ENCODE measurements around the gene FARS2. TPM values are rescaled to one million over a fixed set of nuclear protein-coding genes. Genes with fewer than 3 reads are reported as not detected.

FARS2 gene
- total and polyA plus RNA-seq, 2 of the 13 experiments (the other 11 are each of a cell fraction or from before 2014, with no cell fraction given) = 15.4 to 26.0 TPM

GRCh38 chr6:5285526-5285925 is 24.2 kb downstream of the FARS2 start:
- no peak overlapping the region for H3K4me3 ChIP-seq (replicated peaks in 1 of 3; ENCODE audit: insufficient read depth in 1 of 3, low read depth in 2 of 3, low read length in 3 of 3)
- ATAC-seq (no peak), FAIRE-seq (no peak), DNase-seq (ENCODE audit: low spot score) (no peak)
- BruUV-seq (replicated peaks) = no TSS peak
- in situ Hi-C loops (cut with HindIII; ENCODE audit: extremely low pct_ligation_motif_present, low pct_unique_long_range_greater_than_20kb) (no loop called here), intact Hi-C loops (cut with micrococcal nuclease; ENCODE audit: unreplicated experiment) (no loop called here)
- WGBS (ENCODE audit: low lambda C conversion rate) = 91% methylated on average over 5 of the region's 5 CpGs
- CTCF ChIA-PET (ENCODE audit: low intra/inter-chr PET ratio, low total read pairs) = no interaction called here
- H2AFZ ChIP-seq (ENCODE audit: low read length) = no peak overlapping the region
- peaks cover 6% of the 10 kb centered on the region for H3K4me1 ChIP-seq (ENCODE audit: insufficient read depth, low read length)
- no peaks in the 10 kb centered on the region for H4K20me1 ChIP-seq (ENCODE audit: insufficient read depth, low read length)
- H3K4me2 ChIP-seq (ENCODE audit: low read depth, low read length) = no peak overlapping the region
- POLR2A ChIA-PET = no interaction called here
- H3K27ac ChIP-seq (ENCODE audit: extremely low read length, insufficient read depth, low read length) = no peak overlapping the region
- H3K79me2 ChIP-seq (ENCODE audit: insufficient read depth, low read length) = peaks cover 5% of the 10 kb centered on the region
- H3K9ac ChIP-seq (ENCODE audit: insufficient read depth, low read depth, low read length) = no peak overlapping the region
- TF ChIP-seq ZC3H13 (CRISPR knock-in tag; IDR thresholded peaks at IDR 0.05) (no peak), HDAC1 (CRISPR knock-in tag; IDR thresholded peaks at IDR 0.05) (no peak), NAIF1 (CRISPR knock-in tag; IDR thresholded peaks at IDR 0.05; ENCODE audit: borderline replicate concordance) (no peak), HNRNPK (IDR thresholded peaks at IDR 0.05; ENCODE audit: low read depth, low read length, poor library complexity, severe bottlenecking) (no peak), ADNP (CRISPR knock-in tag; IDR thresholded peaks at IDR 0.05) (no peak), YEATS4 (CRISPR knock-in tag; IDR thresholded peaks at IDR 0.05; ENCODE audit: borderline replicate concordance) (no peak), ZNF577 (CRISPR knock-in tag; IDR thresholded peaks at IDR 0.05; ENCODE audit: borderline replicate concordance, low read depth) (no peak), STAT5B (CRISPR knock-in tag; IDR thresholded peaks at IDR 0.05) (no peak), ZNF891 (CRISPR knock-in tag; IDR thresholded peaks at IDR 0.05) (no peak), LRRFIP1 (CRISPR knock-in tag; conservative IDR thresholded peaks at IDR 0.05) (no peak), ZNF646 (CRISPR knock-in tag; IDR thresholded peaks at IDR 0.05) (no peak), PHF21A (CRISPR knock-in tag; IDR thresholded peaks at IDR 0.05) (no peak), FOSL2 (CRISPR knock-in tag; IDR thresholded peaks at IDR 0.05) (no peak)
- no peaks in the 10 kb centered on the region for H3K36me3 ChIP-seq (replicated peaks in 1 of 2; ENCODE audit: control insufficient read depth in 1 of 2, insufficient read depth in 2 of 2, low read length in 2 of 2)
- no peaks in the 10 kb centered on the region for H3K27me3 ChIP-seq (ENCODE audit: control insufficient read depth in 1 of 2, insufficient read depth in 2 of 2, low read length in 2 of 2)
- no peaks in the 10 kb centered on the region for H3K9me3 ChIP-seq (ENCODE audit: low read length)

Measured in HepG2 (cell line).